SK-N-MC (cell line): ENCODE measurements around the gene RAB40B.

Experiments
- DNase-seq: peaks from one replicate; pipeline ENCODE4 v3.0.0-alpha.2; 2011; ENCODE audit warnings: low read depth, low spot score
- H3K27ac ChIP-seq: fragments of 200-600 bp; sonication (generic); 2 replicates; pipeline ENCODE4 v1.5.1; 2016; ENCODE audit warnings: mixed run types
- H3K36me3 ChIP-seq: fragments of 200-600 bp; sonication (generic); 2 replicates; pipeline ENCODE4 v1.6.1; 2017; ENCODE audit warnings: antibody characterized with exemption, low read length, mixed read lengths; ENCODE audit not compliant: insufficient read depth
- H3K4me3 ChIP-seq: fragments of 200-600 bp; sonication (generic); 2 replicates; pipeline ENCODE4 v1.5.1; 2016
- H3K9ac ChIP-seq: fragments of 200-600 bp; sonication (generic); 2 replicates; pipeline ENCODE4 v1.8.0; 2017; ENCODE audit warnings: mixed run types, mixed read lengths; ENCODE audit not compliant: insufficient read length
- H3K9me3 ChIP-seq: fragments of 200-600 bp; sonication (generic); 2 replicates; pipeline ENCODE4 v1.6.1; 2017; ENCODE audit warnings: low read depth, mild to moderate bottlenecking, antibody characterized with exemption, low read length, moderate library complexity, mixed read lengths
- EZH2 ChIP-seq: fragments of 200-600 bp; sonication (generic); IDR thresholded peaks from one replicate; pipeline ENCODE4 v1.6.1; 2017; ENCODE audit warnings: antibody characterized with exemption
- FOXP2 ChIP-seq: optimal IDR thresholded peaks from 2 replicates; pipeline ENCODE3; 2011; ENCODE audit warnings: mild to moderate bottlenecking, moderate library complexity; ENCODE audit not compliant: insufficient read depth; ENCODE audit errors: extremely low read length, control extremely low read depth
- POLR2AphosphoS5 ChIP-seq: IDR thresholded peaks from 2 replicates; pipeline ENCODE4 v1.6.1; 2012; ENCODE audit warnings: mild to moderate bottlenecking, low read depth, low read length, borderline replicate concordance

Gene RAB40B

GRCh38 chr17:82645516-82645915 lies 53.0 kb downstream of the RAB40B start:
- H3K36me3 ChIP-seq: peaks cover 36% of the 10 kb centered on the region
- no peak overlapping the region for H3K9ac ChIP-seq
- no peak overlapping the region for H3K4me3 ChIP-seq
- DNase-seq: no peak
- TF ChIP-seq EZH2 (no peak), FOXP2 (no peak), POLR2AphosphoS5 (no peak)
- H3K9me3 ChIP-seq: no peaks in the 10 kb centered on the region
- H3K27ac ChIP-seq: no peak overlapping the region

GRCh38 chr17:82644148-82644547 lies 54.4 kb downstream of the RAB40B start:
- H3K27ac ChIP-seq: no peak overlapping the region
- no peak for TF ChIP-seq EZH2
- no peak for TF ChIP-seq FOXP2
- TF ChIP-seq POLR2AphosphoS5: no peak
- peaks cover 42% of the 10 kb centered on the region for H3K36me3 ChIP-seq
- DNase-seq: no peak
- H3K9me3 ChIP-seq: no peaks in the 10 kb centered on the region
- no peak overlapping the region for H3K9ac ChIP-seq
- no peak overlapping the region for H3K4me3 ChIP-seq

- no peak for DNase-seq
- Histone ChIP-seq H3K9me3 (no peaks in the 10 kb centered on the region), H3K4me3 (no peak overlapping the region), H3K9ac (no peak overlapping the region), H3K27ac (no peak overlapping the region), H3K36me3 (peaks cover 52% of the 10 kb centered on the region)
- no peak for TF ChIP-seq POLR2AphosphoS5
- TF ChIP-seq EZH2: no peak
- no peak for TF ChIP-seq FOXP2
Measured at GRCh38 chr17:82642022-82642421, 56.5 kb downstream of the RAB40B start.

GRCh38 chr17:82640036-82640435 lies 58.5 kb downstream of the RAB40B start:
- no peak for TF ChIP-seq EZH2
- TF ChIP-seq POLR2AphosphoS5: no peak
- no peak for TF ChIP-seq FOXP2
- H3K9me3 ChIP-seq: no peaks in the 10 kb centered on the region
- DNase-seq: no peak
- no peak overlapping the region for H3K4me3 ChIP-seq
- H3K36me3 ChIP-seq: peaks cover 52% of the 10 kb centered on the region
- H3K27ac ChIP-seq: no peak overlapping the region
- H3K9ac ChIP-seq: no peak overlapping the region

GRCh38 chr17:82639628-82640027 lies 58.9 kb downstream of the RAB40B start:
- TF ChIP-seq EZH2 (no peak), POLR2AphosphoS5 (no peak), FOXP2 (no peak)
- Histone ChIP-seq H3K9me3 (no peaks in the 10 kb centered on the region), H3K36me3 (peaks cover 55% of the 10 kb centered on the region), H3K4me3 (no peak overlapping the region), H3K27ac (no peak overlapping the region), H3K9ac (no peak overlapping the region)
- DNase-seq: no peak

- DNase-seq: no peak
- TF ChIP-seq FOXP2 (no peak), POLR2AphosphoS5 (no peak), EZH2 (no peak)
- H3K27ac ChIP-seq: no peak overlapping the region
- H3K36me3 ChIP-seq: peaks cover 49% of the 10 kb centered on the region
- no peak overlapping the region for H3K4me3 ChIP-seq
- H3K9me3 ChIP-seq: no peaks in the 10 kb centered on the region
- H3K9ac ChIP-seq: no peak overlapping the region
Measured at GRCh38 chr17:82638183-82638773, 60.2 kb downstream of the RAB40B start.

GRCh38 chr17:82636626-82637598 lies 61.6 kb downstream of the RAB40B start:
- Histone ChIP-seq H3K9ac (no peak overlapping the region), H3K27ac (no peak overlapping the region)

GRCh38 chr17:82633343-82633742 lies 65.2 kb downstream of the RAB40B start:
- no peak overlapping the region for H3K27ac ChIP-seq
- TF ChIP-seq POLR2AphosphoS5 (no peak), FOXP2 (no peak), EZH2 (no peak)
- H3K9ac ChIP-seq: no peak overlapping the region
- no peaks in the 10 kb centered on the region for H3K9me3 ChIP-seq
- DNase-seq: no peak
- peaks cover 33% of the 10 kb centered on the region for H3K36me3 ChIP-seq
- no peak overlapping the region for H3K4me3 ChIP-seq

More at GRCh38 chr17:82636626-82637598, 61.6 kb downstream of the RAB40B start:
- DNase-seq: no peak
- TF ChIP-seq FOXP2 (no peak), POLR2AphosphoS5 (no peak), EZH2 (no peak)
- H3K9me3 ChIP-seq: no peaks in the 10 kb centered on the region
- peaks cover 42% of the 10 kb centered on the region for H3K36me3 ChIP-seq
- no peak overlapping the region for H3K4me3 ChIP-seq

GRCh38 chr17:82632451-82632850 lies 66.0 kb downstream of the RAB40B start:
- peaks cover 38% of the 10 kb centered on the region for H3K36me3 ChIP-seq
- DNase-seq: no peak

More at GRCh38 chr17:82632451-82632850, 66.0 kb downstream of the RAB40B start:
- Histone ChIP-seq H3K9me3 (no peaks in the 10 kb centered on the region), H3K4me3 (no peak overlapping the region), H3K27ac (no peak overlapping the region), H3K9ac (no peak overlapping the region)
- TF ChIP-seq POLR2AphosphoS5 (no peak), EZH2 (no peak), FOXP2 (no peak)
